ENCODE results near the gene IMPDH1. TPM values are rescaled to one million over a fixed set of nuclear protein-coding genes. Genes with fewer than 3 reads are reported as not detected.

Gene IMPDH1

DNA sequence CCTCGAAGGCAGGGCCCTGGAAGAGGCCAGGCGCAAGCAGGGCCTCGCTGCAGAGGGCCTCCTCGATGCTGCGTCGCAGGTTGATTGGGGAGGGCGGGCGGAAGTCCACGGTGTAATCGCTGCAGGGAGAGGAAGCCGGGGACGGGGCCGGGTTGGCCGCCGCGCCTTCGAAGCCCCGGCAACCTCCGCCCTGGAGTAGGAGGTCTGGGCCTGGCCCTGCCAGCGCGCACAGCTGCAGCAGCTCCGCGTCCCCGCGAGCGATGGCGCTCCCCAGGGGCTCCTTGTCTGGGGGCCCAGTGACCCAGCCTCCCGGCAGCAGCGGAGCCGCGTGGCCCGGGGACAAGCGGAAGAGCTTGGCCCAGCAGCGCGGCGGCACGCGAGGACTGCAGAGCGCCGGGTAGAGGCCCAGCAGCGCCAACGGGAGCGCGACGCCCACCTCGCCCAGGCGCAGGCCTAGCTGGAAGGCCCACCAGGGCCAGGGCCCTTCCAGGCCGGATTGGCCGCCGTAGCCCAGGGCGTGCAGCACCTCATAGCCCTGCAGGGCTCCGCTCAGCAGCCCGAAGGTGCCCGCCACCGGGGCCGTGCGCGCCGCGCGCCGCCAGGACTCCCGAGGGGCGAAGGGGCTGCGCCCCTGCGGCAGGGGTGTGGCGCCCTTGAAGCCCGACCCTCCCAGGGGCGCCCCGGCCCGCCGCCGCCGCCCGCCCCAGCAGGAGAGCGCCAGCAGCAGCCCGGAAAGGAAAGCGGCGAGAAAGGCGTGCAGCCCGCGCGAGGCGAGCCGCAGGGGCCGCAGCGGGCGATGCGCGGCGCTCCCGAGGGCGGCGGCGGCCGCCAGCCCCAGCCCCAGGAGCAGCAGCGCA, 58.3 kb downstream of the IMPDH1 start:
- Histone ChIP-seq H3K9ac (ENCODE audit: low read depth, low read length) (no peak overlapping the region), H3K36me3 (ENCODE audit: insufficient read depth, low read length) (no peaks in the 10 kb centered on the region), H3K9me3 (replicated peaks; ENCODE audit: low read length) (no peaks in the 10 kb centered on the region), H3K4me2 (ENCODE audit: low read length) (peak overlapping the region; percentile 62), H3K4me1 (ENCODE audit: control insufficient read depth, insufficient read depth, low read length) (peaks cover 6% of the 10 kb centered on the region), H3K27me3 (ENCODE audit: control insufficient read depth, insufficient read depth, low read length) (peaks cover 72% of the 10 kb centered on the region), H3K4me3 (ENCODE audit: low read length) (no peak overlapping the region)

DNA sequence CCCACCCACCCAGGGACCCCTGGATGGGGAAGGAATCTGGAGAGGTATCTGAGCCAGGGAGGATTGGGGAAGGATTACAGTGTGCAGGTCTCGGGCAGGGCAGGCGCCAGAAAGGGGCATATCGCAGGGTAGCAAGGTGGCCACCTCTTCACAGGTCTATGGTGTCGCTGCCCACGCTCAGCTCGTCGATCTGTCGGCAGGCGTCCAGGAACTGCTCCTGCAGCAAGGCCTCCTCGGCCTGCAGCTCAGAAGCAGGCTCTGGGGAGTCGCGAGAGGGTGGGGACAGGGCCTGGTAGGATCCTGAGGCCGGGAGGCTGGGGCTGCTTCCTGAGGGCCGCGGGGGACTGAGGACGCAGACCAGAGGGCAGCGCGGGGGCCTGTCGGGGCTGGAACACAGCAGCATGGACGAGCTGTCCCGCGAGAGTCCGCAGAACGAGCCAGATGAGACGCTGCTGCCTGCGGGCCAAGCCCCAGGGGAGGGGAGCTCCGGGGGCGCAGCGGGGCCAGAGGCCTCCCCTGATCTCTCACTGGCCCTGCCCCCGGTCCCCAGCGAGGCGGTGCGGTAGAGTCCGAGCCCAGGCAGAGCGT, 59.0 kb downstream of the IMPDH1 start:
- Histone ChIP-seq H3K4me2 (ENCODE audit: low read length) (no peak overlapping the region), H3K27me3 (ENCODE audit: control insufficient read depth, insufficient read depth, low read length) (peaks cover 71% of the 10 kb centered on the region), H3K4me3 (ENCODE audit: low read length) (no peak overlapping the region), H3K9ac (ENCODE audit: low read depth, low read length) (no peak overlapping the region), H3K36me3 (ENCODE audit: insufficient read depth, low read length) (no peaks in the 10 kb centered on the region), H3K9me3 (replicated peaks; ENCODE audit: low read length) (no peaks in the 10 kb centered on the region), H3K4me1 (ENCODE audit: control insufficient read depth, insufficient read depth, low read length) (peaks cover 6% of the 10 kb centered on the region)

DNA sequence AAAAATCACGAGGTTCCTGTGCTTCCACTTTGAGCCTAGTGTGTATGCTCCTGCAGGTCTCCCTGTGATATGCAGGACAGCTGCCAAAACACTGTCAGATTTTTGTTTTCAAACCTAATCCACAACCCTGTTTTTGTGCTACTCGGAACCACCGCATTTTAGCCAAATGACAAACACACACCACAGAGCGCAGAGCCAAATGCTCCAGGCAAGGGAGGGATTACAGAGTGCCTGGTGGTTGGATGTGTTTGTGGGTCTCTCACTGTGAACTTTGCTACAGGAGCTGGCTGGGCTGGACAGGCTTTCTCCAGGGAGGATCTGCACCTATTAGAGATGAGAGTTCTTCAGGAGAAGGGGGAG, 60.3 kb downstream of the IMPDH1 start:
- H3K4me3 ChIP-seq (ENCODE audit: low read length) = no peak overlapping the region
- peaks cover 62% of the 10 kb centered on the region for H3K27me3 ChIP-seq (ENCODE audit: control insufficient read depth, insufficient read depth, low read length)
- H3K9ac ChIP-seq (ENCODE audit: low read depth, low read length) = no peak overlapping the region

DNA sequence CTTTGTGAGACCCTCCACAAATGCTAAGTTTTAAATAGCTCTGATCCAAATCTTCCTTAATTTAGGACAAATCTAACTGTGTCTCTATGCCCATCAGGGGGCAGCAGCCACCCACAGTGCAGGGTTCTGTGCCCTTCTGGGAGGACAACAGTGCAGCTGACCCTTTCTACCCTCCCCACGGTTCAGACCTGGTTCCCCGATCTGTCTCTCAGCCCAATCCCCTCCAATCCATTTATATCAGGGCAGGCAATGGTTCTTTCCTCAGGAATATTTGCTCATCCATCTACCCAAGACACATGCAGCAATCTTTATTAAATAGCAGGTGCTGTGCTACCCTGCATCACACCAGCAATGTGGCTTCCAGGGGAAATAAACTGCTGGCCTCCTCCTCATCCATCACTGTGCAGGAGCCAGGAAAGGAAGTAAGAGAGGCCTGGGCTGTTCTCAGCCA, 62.1 kb downstream of the IMPDH1 start:
- Histone ChIP-seq H3K4me3 (ENCODE audit: low read length) (no peak overlapping the region), H3K9ac (ENCODE audit: low read depth, low read length) (no peak overlapping the region), H3K4me1 (ENCODE audit: control insufficient read depth, insufficient read depth, low read length) (peaks cover 6% of the 10 kb centered on the region), H3K9me3 (replicated peaks; ENCODE audit: low read length) (no peaks in the 10 kb centered on the region), H3K4me2 (ENCODE audit: low read length) (no peak overlapping the region), H3K27me3 (ENCODE audit: control insufficient read depth, insufficient read depth, low read length) (peaks cover 47% of the 10 kb centered on the region), H3K36me3 (ENCODE audit: insufficient read depth, low read length) (no peaks in the 10 kb centered on the region)

More for the DNA sequence above, 60.3 kb downstream of the IMPDH1 start:
- Histone ChIP-seq H3K4me1 (ENCODE audit: control insufficient read depth, insufficient read depth, low read length) (peaks cover 6% of the 10 kb centered on the region), H3K9me3 (replicated peaks; ENCODE audit: low read length) (no peaks in the 10 kb centered on the region), H3K36me3 (ENCODE audit: insufficient read depth, low read length) (no peaks in the 10 kb centered on the region), H3K4me2 (ENCODE audit: low read length) (no peak overlapping the region)

DNA sequence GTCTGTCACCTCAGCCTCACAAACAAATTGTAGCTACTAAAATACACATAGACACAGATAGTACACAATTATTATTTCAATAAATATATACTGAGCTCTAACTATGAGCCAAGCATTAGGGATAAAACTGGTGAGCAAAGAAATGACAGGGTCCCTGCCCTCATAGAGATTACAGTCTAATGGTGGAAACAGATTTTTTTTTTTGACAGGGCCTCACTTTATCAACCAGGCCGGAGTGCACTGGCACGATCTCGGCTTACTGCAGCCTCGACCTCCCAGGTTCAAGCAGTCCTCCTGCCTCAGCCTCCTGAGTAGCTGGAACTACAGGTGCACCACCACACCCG, 65.4 kb downstream of the IMPDH1 start:
- H3K9ac ChIP-seq (ENCODE audit: low read depth, low read length) = peak overlapping the region; percentile 90
- no peak overlapping the region for H3K4me2 ChIP-seq (ENCODE audit: low read length)
- H3K27me3 ChIP-seq (ENCODE audit: control insufficient read depth, insufficient read depth, low read length) = peaks cover 18% of the 10 kb centered on the region
- H3K4me3 ChIP-seq (ENCODE audit: low read length) = no peak overlapping the region
- no peaks in the 10 kb centered on the region for H3K9me3 ChIP-seq (replicated peaks; ENCODE audit: low read length)
- H3K36me3 ChIP-seq (ENCODE audit: insufficient read depth, low read length) = peaks cover 4% of the 10 kb centered on the region
- peaks cover 14% of the 10 kb centered on the region for H3K4me1 ChIP-seq (ENCODE audit: control insufficient read depth, insufficient read depth, low read length)

- H3K9ac ChIP-seq (ENCODE audit: low read depth, low read length) = peak within 1 kb of the TSS; percentile 90
- H3K4me1 ChIP-seq (ENCODE audit: control insufficient read depth, insufficient read depth, low read length) = peaks cover 14% of the 10 kb centered on the region
- H3K27me3 ChIP-seq (ENCODE audit: control insufficient read depth, insufficient read depth, low read length) = peaks cover 11% of the 10 kb centered on the region
- H3K4me3 ChIP-seq (ENCODE audit: low read length) = peak within 1 kb of the TSS; percentile 82
- H3K4me2 ChIP-seq (ENCODE audit: low read length) = peak within 1 kb of the TSS; percentile 83
- H3K36me3 ChIP-seq (ENCODE audit: insufficient read depth, low read length) = peaks cover 10% of the 10 kb centered on the region
- H3K9me3 ChIP-seq (replicated peaks; ENCODE audit: low read length) = no peaks in the 10 kb centered on the region
These were observed 66.0 kb downstream of the IMPDH1 start, which contains the start of gene RBM28 for GRCh38 chr7:128343554-128344430. TSS of gene RBM28 (minus strand) at chr7:128343908. CDS start at chr7:128343793, 115 bp downstream.

Small RNA genes lying within 50 kb of the gene (small RNA-seq; reads per million reads assigned to genes)
- gene AC010655.1 (not detected), gene RNU7-27P (not detected), gene RNU7-54P (not detected)
